Activated T-cell treated with anti-CD3 and anti-CD28 coated beads for 48 hours (primary cell): Measurements from ENCODE around the gene WBP2NL.

Experiments used
- DNase-seq: peaks from one replicate; pipeline ENCODE4 v3.0.0-alpha.2; 2020; ENCODE audit warnings: low read depth

WBP2NL gene

DNA sequence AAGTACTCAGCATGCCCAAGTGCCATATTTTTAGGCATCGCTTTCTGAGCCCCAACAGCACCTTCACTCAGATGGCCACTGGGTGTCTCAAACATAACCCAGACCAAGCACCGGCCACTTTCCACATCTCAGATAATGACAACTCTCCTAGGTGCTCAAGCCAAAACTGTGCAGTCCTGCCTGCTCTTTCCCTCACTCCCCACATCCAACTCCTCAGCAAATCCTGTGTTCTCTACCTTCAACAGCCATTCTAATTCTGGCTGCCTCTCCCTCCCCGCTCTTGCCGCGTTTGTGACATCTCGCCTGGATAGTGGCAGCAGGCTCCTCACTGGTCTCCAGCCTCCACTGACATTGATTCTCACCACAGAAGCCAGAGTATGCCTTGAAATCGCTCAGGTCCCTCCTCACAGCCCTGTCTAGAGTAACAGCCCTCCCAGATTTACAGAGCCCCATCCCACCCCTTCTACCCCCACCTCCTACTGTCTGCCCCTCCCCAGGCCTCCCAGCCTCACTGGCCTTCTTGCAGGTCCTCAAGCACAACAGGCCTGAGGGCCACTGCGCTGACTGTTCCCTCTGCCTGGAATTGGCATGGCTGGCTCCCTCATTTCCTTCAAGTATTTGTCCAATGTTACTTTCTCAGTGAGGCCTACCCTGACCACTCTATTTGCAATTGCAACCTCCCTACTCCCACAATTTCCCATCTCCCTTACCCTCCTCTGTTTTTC lies 74.2 kb downstream of the WBP2NL start:
- DNase-seq, result no peak

DNA sequence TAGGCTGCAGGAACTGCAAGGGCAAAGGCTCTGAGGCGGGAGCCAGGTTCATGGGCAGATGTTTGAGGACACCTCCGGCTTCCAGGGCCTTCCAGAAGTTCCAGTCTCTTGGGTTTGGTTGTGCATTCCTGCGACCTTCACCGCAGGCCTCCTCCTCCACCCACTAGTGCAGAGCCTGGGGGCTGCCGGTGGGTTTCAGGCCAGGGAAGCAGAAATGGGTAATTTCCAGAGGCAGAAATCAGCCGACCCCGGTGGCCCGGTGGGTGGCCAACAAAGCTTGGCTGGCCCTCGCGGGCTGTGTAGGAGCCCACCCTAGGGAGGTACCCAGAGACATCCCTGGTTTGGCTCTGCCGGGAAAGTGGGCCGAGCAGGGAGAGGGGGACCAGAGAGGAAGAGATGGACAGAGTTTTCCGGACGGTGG lies 75.0 kb downstream of the WBP2NL start:
- DNase-seq, result no peak

DNA sequence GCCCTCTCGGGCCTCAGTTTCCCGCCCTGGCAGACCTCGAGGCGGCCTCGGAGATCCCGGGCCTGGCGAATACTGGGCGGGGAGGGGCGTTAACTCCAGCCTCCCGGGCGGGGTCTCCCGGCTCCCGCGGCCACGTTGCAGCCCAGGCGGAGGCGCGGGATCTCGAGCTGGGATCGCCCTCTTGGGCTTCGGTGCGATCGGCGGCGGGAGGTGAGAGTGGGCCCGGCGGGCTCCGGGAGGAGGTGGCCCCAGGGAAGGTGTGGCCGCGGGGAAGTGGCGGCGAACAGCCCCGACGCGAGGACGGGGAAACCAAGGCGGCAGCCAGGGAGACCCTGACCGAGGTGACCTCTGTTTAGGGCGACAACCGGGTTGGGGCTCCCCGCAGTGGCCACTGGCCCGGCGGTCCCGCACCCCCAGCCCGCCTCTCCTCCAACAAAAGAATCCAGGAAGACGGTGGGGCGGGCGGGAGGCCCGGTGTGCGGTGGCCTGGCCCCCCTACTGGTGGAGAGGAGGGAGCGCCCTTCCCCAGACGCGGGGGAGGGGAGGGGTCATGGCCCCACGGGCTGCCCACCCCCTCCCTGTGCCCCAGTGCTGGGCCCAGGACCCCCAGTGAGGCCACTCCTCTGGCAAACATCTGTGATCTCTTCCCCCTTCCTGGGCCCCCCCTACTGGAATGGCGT lies 75.7 kb downstream of the WBP2NL start, which contains the start of gene PHETA2:
Gene PHETA2, plus strand, starts transcription at position 117 of the 680 bp plus-strand sequence. CDS start 3,046 bp downstream, outside the sequence.
- peak; percentile 51 for DNase-seq

DNA sequence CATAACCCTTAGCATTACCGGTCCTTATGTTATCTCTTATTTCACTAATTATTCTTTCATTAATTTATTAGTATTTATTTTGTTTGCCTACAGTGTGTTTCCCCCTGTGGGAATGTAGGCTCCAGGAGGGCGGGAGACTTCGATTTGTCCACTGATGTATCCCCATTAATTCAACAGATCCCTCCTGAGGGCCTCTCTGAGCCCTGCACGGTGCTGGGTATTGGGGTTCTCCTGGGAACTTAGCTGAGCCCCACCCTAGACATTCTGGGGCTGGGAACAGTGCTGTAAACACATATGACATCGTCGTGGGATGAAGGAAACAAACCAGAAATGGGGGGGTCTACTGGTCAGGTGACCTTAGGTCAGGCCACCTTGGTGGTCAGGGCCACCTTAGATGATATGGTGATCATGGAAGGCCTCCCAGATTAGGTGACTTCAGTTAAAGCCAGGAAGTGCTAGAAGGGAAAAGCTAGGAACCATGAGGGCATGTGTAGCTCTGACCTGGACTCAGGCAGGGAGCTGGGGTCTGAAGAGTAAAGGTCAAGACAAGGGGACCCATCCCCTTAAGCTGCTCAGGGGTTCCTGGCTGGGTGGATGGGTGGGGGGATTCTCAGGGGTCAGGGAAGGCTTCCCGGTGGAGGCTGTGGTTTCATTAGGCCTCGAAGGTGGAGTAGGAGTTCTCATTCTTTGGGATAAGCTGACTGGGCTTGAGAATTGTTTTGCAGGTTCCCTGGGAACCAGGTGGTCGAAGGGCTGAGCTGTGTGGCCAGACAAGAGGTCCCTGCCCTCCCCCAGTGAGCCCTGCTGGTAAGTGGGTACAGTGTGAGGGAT lies 76.5 kb downstream of the WBP2NL start:
- no peak for DNase-seq

DNA sequence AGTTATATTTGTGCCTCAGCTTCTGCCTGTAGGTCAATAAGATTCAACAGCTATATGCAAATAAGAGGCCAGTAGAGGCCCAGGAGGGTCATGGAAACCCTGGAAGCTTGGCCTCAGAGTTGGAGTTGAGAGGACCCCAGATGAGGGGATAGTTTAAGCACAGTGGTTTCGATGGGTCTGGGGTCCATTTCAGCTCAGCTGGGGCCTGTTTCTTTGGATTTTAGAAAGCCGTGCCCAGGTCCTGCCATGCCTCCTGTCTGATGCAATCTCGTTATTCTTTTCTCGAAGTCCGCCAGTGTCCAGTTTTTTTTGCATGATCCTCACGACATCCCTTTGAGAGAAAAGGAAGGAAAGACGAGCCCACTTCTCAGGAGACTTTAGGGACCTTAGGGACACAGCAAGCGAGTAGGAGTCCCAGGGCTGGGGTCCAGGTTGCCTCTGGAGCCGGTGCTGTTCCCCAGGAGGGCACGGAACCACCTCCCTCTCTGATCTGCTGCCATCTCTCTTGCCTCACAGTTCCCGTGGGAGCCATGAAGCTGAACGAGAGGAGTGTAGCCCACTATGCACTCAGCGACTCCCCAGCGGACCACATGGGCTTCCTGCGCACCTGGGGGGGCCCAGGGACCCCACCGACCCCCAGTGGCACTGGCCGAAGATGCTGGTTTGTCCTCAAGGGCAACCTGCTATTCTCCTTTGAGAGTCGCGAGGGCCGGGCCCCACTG lies 78.3 kb downstream of the WBP2NL start:
- no peak for DNase-seq

DNA sequence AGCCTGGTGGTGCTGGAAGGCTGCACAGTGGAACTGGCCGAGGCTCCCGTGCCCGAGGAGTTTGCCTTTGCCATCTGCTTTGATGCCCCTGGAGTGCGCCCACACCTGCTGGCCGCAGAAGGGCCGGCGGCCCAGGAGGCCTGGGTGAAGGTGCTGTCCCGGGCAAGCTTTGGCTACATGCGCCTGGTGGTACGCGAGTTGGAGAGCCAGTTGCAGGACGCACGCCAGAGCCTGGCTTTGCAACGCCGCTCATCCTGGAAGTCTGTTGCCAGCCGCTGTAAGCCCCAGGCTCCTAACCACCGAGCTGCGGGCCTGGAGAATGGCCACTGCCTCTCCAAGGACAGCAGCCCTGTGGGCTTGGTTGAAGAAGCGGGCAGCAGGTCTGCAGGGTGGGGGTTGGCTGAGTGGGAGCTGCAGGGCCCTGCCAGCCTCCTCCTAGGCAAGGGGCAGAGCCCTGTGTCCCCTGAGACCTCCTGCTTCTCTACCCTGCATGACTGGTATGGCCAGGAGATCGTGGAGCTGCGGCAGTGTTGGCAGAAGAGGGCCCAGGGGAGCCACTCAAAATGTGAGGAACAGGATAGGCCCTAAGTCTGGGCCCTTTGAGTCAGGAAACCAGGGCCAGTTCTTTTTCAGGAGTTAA lies 79.0 kb downstream of the WBP2NL start:
- DNase-seq, result no peak
